HFF-Myc (cell line): ENCODE data around the gene CYB561D2.

Experiments
- DNase-seq: peaks from one replicate; pipeline ENCODE4 v3.0.0-alpha.2; 2011; ENCODE audit warnings: low read depth; ENCODE audit errors: extremely low read depth
- H3K4me3 ChIP-seq: replicated peaks from 2 replicates; pipeline ENCODE4 v1.5.1; 2011; ENCODE audit warnings: low read depth, mild to moderate bottlenecking, control low read depth, low read length
- TF ChIP-seq, protein P1 (sequence below): IDR thresholded peaks from 2 replicates; pipeline ENCODE4 v1.5.1; 2012; ENCODE audit warnings: mild to moderate bottlenecking, low read depth, low read length, control low read depth; ENCODE audit errors: missing control alignments

Gene CYB561D2

DNA sequence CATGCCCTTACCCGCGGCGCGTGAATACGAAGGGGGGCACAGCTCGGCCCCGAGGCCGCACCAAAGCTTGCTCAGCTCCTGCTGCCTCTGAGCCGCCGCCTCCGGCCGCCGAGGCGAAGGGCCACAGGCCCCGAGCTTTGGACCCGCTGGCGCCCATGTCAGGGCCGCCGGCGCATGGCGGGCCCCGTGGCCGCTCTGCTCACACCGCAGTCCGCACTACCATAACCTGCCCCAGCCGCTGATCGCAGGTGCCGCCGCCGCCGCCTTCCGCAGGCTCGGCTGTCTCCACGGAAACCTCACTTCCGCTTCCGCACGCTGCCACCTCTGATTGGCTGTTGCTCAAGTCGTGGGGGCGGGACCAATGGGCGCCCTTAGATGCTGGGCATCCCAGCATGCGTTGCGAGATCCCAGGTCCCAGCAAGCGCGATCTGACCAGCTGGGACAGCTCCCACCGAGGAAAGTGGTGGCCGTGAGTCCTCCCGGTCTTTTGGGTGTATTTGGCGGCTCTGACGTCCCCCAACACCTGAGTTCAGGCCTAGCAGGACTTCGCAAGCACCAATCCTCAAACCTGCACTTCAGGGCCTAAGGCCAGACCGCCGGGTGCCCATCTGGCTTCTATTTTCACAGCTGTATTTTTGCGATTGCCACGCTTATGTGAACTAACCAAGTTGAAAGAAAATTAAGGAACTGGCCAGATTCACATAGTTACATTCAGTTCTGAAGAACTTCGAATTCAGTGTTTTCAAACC lies 22.5 kb upstream of the CYB561D2 start, which contains the start of gene TUSC2:
TUSC2 (minus strand) TSS at position 281 of the 749 bp plus-strand sequence; CDS start at position 157, 124 bp downstream.
- TF ChIP-seq, protein P1, sequence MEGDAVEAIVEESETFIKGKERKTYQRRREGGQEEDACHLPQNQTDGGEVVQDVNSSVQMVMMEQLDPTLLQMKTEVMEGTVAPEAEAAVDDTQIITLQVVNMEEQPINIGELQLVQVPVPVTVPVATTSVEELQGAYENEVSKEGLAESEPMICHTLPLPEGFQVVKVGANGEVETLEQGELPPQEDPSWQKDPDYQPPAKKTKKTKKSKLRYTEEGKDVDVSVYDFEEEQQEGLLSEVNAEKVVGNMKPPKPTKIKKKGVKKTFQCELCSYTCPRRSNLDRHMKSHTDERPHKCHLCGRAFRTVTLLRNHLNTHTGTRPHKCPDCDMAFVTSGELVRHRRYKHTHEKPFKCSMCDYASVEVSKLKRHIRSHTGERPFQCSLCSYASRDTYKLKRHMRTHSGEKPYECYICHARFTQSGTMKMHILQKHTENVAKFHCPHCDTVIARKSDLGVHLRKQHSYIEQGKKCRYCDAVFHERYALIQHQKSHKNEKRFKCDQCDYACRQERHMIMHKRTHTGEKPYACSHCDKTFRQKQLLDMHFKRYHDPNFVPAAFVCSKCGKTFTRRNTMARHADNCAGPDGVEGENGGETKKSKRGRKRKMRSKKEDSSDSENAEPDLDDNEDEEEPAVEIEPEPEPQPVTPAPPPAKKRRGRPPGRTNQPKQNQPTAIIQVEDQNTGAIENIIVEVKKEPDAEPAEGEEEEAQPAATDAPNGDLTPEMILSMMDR, result no peak
- DNase-seq, result no peak

DNA sequence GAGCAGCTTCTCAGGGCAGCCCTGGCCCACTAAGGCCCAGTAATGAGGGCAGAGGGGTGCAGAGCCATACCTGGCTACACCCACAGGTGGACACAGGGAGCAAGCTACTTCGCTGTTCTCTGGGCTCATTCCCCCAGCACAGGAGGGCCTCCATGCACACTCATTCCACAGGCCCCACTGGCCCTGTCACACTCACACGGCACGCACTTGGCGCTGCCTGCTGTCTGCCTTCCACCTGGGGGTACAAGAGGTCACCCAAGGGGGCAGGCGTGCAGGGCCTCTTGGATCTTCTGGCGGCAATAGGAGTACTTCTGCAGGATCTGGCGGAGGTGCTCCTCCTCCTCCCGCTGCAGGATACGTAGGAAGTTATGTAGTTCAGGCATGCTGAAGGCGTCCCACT lies 20.3 kb upstream of the CYB561D2 start:
- H3K4me3 ChIP-seq, result no peak overlapping the region
- DNase-seq, result no peak
- TF ChIP-seq, protein P1, result no peak

More for the DNA sequence above, 22.5 kb upstream of the CYB561D2 start, which contains the start of gene TUSC2:
- H3K4me3 ChIP-seq, result peak within 1 kb of the TSS; percentile 94

DNA sequence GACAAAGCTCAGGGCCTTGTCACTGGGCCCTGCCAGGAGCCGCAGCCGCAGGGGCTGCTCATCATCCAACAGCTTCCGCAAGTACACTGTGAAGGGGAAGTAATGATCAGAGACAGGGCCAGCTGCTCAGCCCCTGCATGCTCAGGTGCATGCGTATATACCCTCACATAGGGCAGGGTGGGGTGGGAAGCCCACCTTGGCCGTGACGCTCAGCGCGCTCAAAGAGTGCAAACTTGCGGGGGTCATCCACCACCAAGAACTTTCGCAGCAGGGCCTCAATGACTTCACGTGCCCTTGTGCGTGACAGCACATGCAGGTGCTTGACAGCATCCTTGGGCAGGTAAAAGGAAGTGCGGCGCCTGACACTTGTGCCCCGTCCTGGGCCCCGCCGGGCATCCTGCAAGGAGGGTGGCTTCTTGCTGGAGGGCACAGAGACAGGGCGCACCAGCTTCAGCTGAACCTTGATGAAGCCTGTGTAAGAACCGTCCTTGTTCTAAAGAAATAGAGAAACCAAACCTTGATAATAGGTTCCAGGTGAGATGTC lies 19.2 kb upstream of the CYB561D2 start:
- TF ChIP-seq, protein P1, result no peak
- H3K4me3 ChIP-seq, result no peak overlapping the region
- no peak for DNase-seq

DNA sequence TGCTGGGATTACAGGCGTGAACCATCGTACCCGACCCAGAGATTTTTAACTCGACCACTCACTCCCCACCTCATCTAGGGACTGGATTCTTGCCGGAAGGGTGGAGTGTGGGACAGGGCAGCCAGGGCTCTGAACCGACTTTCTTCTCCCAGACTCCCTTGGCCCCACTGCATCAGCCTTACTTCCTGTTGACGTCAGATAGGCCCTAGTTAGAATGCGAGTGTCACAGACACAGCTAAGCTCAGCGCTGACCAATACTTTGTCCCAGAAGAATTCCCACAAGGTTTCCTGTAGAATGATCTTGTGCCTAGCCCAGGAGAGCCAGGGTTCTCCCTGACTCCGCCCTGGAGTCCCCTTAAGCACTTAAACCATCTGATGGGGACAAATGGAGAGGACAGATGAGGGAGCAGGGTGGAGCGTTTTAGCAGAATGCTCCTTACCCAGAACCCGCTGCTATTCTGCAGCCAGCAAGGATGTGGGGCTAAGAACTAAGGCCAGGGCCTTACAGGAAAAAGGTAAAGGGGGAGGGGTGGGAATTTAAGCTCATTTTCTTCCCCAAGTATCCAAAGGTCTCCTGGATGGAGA lies 16.8 kb upstream of the CYB561D2 start:
- DNase-seq, result no peak
- TF ChIP-seq, protein P1, result no peak
- H3K4me3 ChIP-seq, result peak overlapping the region; percentile 8; the same call in 1 of the 2 replicates

DNA sequence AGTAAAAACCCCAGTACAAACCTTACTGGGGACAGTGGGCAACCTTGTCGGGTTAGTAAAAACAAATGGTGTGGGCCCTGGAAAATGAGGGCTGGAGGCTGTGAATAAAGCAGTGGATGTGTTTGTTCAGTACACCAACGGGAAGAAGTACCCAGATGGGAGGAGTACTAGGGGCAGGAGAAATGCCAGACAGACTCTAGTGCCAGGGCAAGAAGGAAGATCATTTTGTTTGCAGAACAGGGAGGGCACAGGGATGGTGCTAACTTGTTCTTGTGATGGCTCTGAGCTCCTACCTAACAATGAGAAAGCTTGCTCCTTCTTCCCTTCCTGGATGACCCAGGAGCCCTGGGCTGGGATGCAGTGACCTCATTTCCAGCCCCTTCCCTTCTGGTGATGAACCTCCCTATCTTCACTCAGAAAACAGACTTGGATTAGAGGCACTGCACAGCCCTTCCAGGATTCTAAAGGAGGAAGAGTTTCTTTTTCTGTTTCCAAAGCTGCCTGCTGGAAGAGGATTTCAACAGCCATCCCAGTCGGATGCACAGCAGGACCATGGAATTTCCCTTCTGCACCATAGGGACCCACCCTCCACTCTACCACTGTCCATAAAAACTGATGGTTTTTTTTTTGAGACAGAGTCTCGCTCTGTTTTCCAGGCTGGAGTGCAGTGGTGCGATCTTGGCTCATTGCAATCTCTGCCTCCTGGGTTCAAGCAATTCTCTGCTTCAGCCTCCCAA lies 16.2 kb upstream of the CYB561D2 start:
- no peak for DNase-seq
- TF ChIP-seq, protein P1, result no peak
- H3K4me3 ChIP-seq, result peak overlapping the region; percentile 97

DNA sequence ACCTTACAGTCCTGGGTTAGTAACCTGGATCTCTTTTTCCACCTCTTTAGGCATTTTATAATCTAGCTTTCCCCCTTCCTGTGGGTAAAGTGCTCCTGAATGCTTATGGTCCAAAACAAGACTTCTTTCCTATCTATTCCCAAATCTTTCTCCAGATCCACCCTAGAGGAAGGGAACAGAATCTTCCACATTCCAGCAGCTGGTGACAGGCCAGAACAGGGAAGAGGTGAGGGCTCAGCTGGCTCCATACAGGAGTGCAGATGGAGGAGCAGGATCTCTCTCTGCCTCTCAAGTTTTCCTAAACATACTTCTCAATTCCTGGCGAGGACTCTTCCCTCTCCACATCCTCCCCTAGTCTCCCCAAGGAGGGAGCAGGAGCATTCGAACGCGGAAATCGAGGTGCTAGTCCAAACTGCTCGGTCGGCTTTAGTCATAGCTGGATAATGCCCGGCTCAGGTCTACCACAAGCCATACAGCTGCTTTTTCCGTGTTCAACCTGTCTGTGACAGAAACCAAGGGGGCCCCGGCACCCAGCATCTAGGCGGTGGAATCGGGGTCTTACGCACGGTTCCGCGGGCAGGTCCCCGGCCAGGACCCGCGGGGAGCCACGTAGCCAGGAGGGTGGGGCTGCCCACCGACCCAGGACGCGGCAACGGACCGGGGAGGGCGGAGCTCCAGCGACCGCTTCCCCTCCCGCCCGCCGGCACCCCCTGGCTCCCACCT lies 14.0 kb upstream of the CYB561D2 start:
- no peak for DNase-seq
- TF ChIP-seq, protein P1, result no peak
- H3K4me3 ChIP-seq, result peak overlapping the region; percentile 97
